ENCODE measurements around the gene CEP120. TPM values are rescaled to one million over a fixed set of nuclear protein-coding genes. Genes with fewer than 3 reads are reported as not detected.
A peak's percentile ranks its signal among the peaks of the same experiment; 100 is the strongest.

CEP120 gene
- total RNA-seq, 1 donor from 2014 or later: 29.8 TPM

DNA sequence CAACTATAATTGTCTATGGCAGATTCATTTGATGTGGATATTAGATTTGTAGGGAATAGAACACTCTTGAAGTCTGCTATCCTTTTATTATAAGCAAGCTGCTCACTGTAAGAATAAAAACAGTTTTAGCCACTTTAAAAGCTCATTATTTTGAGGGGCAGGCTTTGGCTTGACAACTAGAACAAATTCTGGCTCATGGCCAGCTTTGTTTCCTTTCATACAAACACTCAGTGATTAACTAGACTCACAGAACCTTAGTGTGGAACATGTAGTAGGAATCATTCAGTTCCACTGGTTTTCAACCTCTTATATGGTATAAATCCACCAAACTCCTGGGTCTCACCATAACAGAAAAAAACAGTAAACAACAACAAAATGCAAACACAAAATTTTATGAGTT is 27.4 kb upstream of the CEP120 start:
- Mint-ChIP-seq H3K4me1 (ENCODE audit: low read depth) (peaks cover 36% of the 10 kb centered on the region), H3K36me3 (ENCODE audit: low read depth) (no peaks in the 10 kb centered on the region), H3K27ac (no peak overlapping the region), H3K27me3 (ENCODE audit: insufficient read depth) (peaks cover 9% of the 10 kb centered on the region), H3K9me3 (no peaks in the 10 kb centered on the region), H3K4me3 (no peak overlapping the region)
- no peak for DNase-seq (ENCODE audit: low spot score)
- intact Hi-C loops (cut with micrococcal nuclease): no loop called here

DNA sequence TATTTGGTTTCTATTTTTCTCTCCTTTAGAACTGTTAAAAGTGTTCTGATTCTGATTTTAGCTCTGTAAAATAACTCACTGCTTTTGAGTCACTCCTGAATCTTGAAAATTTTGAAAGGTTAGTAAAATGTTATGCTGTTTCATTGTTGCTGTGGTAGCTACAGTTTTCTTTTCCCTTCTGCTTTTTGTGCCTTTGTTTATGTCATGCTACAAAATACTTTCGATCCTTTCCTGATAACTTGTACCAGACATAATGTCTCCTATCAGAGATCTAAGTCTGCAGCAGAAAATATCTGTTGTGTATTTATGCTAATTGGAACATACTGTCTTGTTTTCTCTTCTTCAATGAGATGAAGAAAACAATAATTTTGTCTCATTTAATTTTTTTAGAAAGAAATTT is 26.9 kb upstream of the CEP120 start:
- H3K4me3 Mint-ChIP-seq: no peak overlapping the region
- H3K27me3 Mint-ChIP-seq (ENCODE audit: insufficient read depth): peaks cover 9% of the 10 kb centered on the region
- H3K4me1 Mint-ChIP-seq (ENCODE audit: low read depth): peaks cover 36% of the 10 kb centered on the region
- H3K9me3 Mint-ChIP-seq: no peaks in the 10 kb centered on the region
- DNase-seq (ENCODE audit: low spot score): no peak
- H3K36me3 Mint-ChIP-seq (ENCODE audit: low read depth): no peaks in the 10 kb centered on the region
- H3K27ac Mint-ChIP-seq: no peak overlapping the region
- intact Hi-C loops (cut with micrococcal nuclease): no loop called here

DNA sequence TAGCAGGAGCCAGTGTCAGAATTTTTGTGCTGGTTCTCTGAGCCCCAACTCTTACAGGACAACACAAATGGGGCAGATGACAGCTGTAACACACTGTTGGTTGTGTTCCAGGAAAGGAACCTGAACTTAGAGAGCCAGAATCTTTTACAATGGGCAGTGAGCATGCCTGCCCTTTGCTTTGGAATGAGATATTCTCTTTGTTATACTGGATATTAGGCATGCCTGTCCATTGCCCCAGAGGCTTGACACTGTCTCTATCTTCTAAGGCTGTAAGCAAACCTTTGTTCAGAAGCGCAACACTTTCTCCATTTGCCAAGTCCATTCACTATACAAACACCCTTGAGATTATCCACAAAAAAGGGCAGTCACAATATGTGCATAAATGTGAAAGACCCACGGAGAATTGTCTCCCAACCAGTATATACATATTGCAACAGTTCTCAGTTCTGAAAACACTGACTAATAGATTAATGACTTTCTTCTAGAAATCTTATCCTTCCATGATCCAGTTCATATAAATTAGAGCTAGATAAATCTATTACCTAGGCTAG is 26.3 kb upstream of the CEP120 start:
- intact Hi-C loops (cut with micrococcal nuclease): no loop called here
- H3K27ac Mint-ChIP-seq: no peak overlapping the region

DNA sequence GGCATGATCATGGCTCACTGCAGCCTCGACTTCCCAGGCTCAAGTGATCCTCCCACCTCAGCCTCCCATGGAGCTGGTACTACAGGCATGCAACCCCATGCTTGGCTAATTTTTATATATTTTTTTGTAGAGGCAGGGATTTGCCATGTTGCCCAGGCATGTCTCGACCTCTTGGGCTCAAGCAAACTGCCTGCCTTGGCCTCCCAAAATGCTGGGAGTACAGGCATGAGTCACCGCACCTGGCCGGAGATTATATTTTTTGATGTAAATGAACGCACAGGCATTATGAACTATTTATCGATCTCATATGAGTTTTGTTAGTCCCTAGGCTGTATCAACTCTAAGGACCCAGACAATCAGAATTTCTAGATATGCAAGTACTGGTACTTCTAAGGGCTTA is 25.5 kb upstream of the CEP120 start:
- Mint-ChIP-seq H3K4me3 (no peak overlapping the region), H3K9me3 (no peaks in the 10 kb centered on the region), H3K27me3 (ENCODE audit: insufficient read depth) (peaks cover 9% of the 10 kb centered on the region), H3K4me1 (ENCODE audit: low read depth) (peaks cover 36% of the 10 kb centered on the region), H3K36me3 (ENCODE audit: low read depth) (no peaks in the 10 kb centered on the region), H3K27ac (peak overlapping the region; percentile 13)
- intact Hi-C loops (cut with micrococcal nuclease): loop anchor here (1.0 kb wide), 4 partner anchors 9 to 64 kb away; partner anchors contain the start of genes CEP120 and CSNK1G3
- no peak for DNase-seq (ENCODE audit: low spot score)

More for the DNA sequence above, 26.3 kb upstream of the CEP120 start:
- Mint-ChIP-seq H3K4me3 (no peak overlapping the region), H3K27me3 (ENCODE audit: insufficient read depth) (peaks cover 9% of the 10 kb centered on the region), H3K36me3 (ENCODE audit: low read depth) (no peaks in the 10 kb centered on the region), H3K9me3 (no peaks in the 10 kb centered on the region), H3K4me1 (ENCODE audit: low read depth) (peaks cover 36% of the 10 kb centered on the region)
- no peak for DNase-seq (ENCODE audit: low spot score)

DNA sequence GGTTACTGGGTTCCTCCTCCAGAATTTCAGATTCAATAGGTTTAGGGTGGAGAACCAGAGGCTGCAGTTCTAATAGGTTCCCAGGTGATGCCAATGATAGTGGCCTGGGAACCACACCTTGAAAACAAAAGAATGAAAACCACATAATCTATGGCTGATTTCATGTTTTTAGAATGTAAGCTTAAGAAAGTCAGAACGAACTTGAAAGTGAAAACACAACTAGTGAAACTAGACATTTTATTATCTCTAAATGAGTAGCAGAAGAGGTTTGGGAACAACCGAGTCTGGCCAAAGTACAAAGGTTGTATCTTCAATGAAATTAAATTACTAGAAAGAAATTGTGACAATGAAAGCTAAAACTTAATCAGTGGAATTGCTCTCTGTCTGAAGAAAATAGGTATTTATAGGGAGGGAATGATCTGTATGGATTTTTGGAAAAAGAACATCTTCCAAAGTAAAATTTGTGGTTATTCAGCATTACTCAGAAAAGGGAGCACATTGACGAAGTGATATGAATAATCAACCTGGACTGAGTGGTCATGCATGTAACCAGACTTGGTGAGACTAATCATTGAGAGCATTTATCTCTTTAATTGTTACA is 24.9 kb upstream of the CEP120 start:
- Mint-ChIP-seq H3K4me3 (peak overlapping the region; percentile 9), H3K9me3 (no peaks in the 10 kb centered on the region), H3K36me3 (ENCODE audit: low read depth) (no peaks in the 10 kb centered on the region), H3K4me1 (ENCODE audit: low read depth) (peaks cover 36% of the 10 kb centered on the region), H3K27me3 (ENCODE audit: insufficient read depth) (peaks cover 9% of the 10 kb centered on the region), H3K27ac (peak overlapping the region; percentile 86)
- peak; percentile 37 for DNase-seq (ENCODE audit: low spot score)
- intact Hi-C loops (cut with micrococcal nuclease): loop anchor here (1.0 kb wide), 4 partner anchors 9 to 64 kb away; partner anchors contain the start of genes CEP120 and CSNK1G3

DNA sequence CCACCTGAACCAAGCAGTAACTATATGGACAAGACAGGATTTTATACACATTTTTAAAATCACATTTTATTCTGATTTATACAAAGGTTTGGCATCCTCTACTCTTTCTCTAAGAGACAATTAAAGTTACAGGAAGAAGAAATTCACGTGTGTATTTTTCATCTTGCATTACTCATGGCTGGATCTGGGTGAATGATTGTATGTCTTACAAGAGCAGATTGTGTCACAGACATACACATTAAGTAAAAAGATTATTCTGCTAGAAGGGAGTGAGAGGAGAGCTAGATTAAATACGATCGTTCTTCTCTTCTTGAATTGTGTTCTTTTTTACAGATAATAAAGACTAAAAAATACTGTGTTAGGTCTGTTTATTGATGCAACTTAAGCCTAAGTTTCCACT is 20.8 kb upstream of the CEP120 start:
- peaks cover 4% of the 10 kb centered on the region for H3K27me3 Mint-ChIP-seq (ENCODE audit: insufficient read depth)

DNA sequence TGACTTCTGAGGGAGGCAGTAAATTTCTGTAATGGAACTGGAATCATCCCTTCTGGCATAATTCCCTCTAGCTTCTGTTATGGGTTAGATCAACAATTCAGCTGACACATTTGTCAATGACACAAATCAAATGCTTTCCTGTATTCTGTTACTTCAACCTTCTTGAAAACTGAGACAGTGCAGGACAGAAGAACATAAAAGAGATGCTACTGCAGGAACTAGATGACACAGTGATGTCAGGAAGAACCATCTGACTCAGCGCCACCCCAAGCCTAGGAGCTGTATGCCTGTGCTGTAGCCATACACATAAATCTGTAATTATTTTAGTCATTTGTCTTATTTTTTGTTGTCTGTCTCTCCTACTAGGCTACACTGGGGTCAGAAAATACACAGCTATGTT is 18.2 kb upstream of the CEP120 start:
- intact Hi-C loops (cut with micrococcal nuclease): no loop called here
- H3K36me3 Mint-ChIP-seq (ENCODE audit: low read depth): no peaks in the 10 kb centered on the region
- no peak overlapping the region for H3K4me3 Mint-ChIP-seq
- no peaks in the 10 kb centered on the region for H3K9me3 Mint-ChIP-seq
- peaks cover 44% of the 10 kb centered on the region for H3K4me1 Mint-ChIP-seq (ENCODE audit: low read depth)
- no peak for DNase-seq (ENCODE audit: low spot score)
- peaks cover 4% of the 10 kb centered on the region for H3K27me3 Mint-ChIP-seq (ENCODE audit: insufficient read depth)
- peak overlapping the region; percentile 49 for H3K27ac Mint-ChIP-seq

More for the DNA sequence above, 20.8 kb upstream of the CEP120 start:
- no peak for DNase-seq (ENCODE audit: low spot score)
- Mint-ChIP-seq H3K36me3 (ENCODE audit: low read depth) (no peaks in the 10 kb centered on the region), H3K4me1 (ENCODE audit: low read depth) (peaks cover 50% of the 10 kb centered on the region), H3K27ac (no peak overlapping the region), H3K4me3 (no peak overlapping the region), H3K9me3 (no peaks in the 10 kb centered on the region)
- intact Hi-C loops (cut with micrococcal nuclease): no loop called here

DNA sequence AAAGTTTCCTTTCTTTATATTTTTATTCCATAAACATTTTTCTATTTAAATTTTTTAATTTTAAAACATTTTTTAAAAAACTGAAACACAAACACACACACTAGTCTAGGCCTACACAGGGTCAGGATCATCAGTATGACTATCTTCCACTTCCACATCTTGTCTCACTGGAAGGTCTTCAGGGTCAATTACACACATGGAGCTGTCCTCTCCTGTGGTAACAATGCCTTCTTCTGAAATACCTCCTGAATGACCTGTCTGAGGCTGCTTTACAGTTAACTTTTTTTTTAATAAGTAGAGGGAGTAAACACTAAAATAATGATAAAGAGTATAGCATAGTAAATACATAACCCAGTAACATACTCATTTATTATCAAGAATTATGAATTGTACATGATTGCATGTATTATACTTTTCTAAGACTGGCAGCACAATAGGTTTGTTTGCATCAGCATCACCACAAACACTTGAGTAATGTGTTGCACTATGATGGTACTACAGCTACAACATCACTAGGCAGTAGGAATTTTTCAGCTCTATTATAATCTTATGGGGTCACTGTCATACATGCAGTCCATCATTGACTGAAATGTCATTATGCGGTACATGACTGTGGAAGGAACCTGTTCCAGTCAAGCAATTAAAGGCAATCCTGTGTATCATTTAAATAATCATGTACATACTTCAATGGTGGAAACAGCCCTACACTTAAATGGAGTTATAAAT is 17.4 kb upstream of the CEP120 start:
- Mint-ChIP-seq H3K27ac (peak overlapping the region; percentile 49), H3K4me1 (ENCODE audit: low read depth) (peaks cover 36% of the 10 kb centered on the region), H3K4me3 (no peak overlapping the region), H3K36me3 (ENCODE audit: low read depth) (no peaks in the 10 kb centered on the region), H3K9me3 (no peaks in the 10 kb centered on the region), H3K27me3 (ENCODE audit: insufficient read depth) (no peaks in the 10 kb centered on the region)
- no peak for DNase-seq (ENCODE audit: low spot score)
- intact Hi-C loops (cut with micrococcal nuclease): no loop called here

DNA sequence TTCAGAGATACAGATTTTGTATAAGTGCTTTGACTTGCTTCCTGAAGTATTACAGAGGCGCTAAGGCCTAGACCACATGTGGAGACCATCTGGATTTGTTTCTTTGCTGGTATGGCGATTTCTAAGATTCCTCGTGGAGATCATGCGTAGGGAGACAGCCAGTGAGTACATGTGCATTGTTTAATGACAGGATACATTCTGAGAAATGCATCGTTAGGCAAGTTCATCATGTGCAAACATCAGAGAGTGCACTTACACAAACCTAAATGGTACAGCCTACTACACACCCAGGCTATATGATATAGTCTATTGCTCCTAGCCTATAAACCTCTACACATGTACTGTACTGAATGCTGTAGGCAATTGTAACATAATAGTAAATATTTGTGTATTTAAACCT is 16.5 kb upstream of the CEP120 start:
- no peak for DNase-seq (ENCODE audit: low spot score)
- no peaks in the 10 kb centered on the region for H3K9me3 Mint-ChIP-seq
- H3K4me3 Mint-ChIP-seq: no peak overlapping the region
- peak overlapping the region; percentile 19 for H3K27ac Mint-ChIP-seq
- peaks cover 36% of the 10 kb centered on the region for H3K4me1 Mint-ChIP-seq (ENCODE audit: low read depth)
- H3K36me3 Mint-ChIP-seq (ENCODE audit: low read depth): no peaks in the 10 kb centered on the region
- intact Hi-C loops (cut with micrococcal nuclease): loop anchor here (1.0 to 5.0 kb wide), 4 partner anchors 9 to 1477 kb away; partner anchors contain the start of genes CEP120 and SRFBP1
- H3K27me3 Mint-ChIP-seq (ENCODE audit: insufficient read depth): no peaks in the 10 kb centered on the region

DNA sequence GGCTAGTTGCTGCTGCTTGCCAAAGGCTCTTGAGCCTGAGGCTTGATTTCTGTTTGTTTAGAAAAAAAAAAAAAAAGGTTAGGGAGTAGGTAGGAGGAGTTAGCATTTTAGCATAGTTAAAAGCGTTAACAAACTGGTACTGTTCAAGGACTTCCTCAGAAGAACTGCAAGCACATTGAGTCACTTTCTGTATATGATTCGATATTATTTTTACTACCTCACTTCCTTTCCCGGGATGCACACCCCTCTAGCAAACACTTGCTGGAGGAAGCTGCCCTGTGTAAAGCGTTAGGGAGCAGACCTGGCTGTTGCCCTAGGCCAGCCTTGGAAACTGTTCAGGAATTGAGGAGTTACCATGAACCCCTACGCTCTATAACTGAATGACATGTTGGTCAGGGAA is 15.7 kb upstream of the CEP120 start:
- peak overlapping the region; percentile 74 for H3K27ac Mint-ChIP-seq
- no peaks in the 10 kb centered on the region for H3K27me3 Mint-ChIP-seq (ENCODE audit: insufficient read depth)

DNA sequence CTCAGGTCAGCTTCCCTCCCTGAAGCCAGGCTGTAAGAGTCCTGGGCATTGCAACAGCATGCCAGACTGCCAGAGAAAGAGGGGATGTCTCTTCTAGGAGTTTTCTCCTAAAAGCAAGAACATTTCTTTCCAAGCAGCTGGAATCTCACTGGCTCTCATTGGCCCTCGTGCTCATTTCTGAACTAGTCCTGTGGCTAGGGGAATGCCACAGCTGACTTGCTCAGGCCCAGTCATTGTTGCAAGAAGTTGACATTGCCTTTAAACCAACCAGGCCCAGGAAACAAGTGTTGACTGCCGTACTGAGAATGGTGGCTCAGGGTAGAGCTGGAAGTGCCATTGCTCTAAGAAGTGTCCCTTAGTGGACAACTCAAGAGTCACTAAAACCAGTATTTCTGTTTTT is 15.0 kb upstream of the CEP120 start:
- H3K4me3 Mint-ChIP-seq: peak overlapping the region; percentile 9
- H3K9me3 Mint-ChIP-seq: no peaks in the 10 kb centered on the region
- H3K36me3 Mint-ChIP-seq (ENCODE audit: low read depth): no peaks in the 10 kb centered on the region
- intact Hi-C loops (cut with micrococcal nuclease): loop anchor here (1.0 to 5.0 kb wide), 3 partner anchors 8 to 1476 kb away; partner anchors contain the start of gene SRFBP1
- DNase-seq (ENCODE audit: low spot score): no peak
- H3K27me3 Mint-ChIP-seq (ENCODE audit: insufficient read depth): no peaks in the 10 kb centered on the region
- H3K27ac Mint-ChIP-seq: peak overlapping the region; percentile 80
- H3K4me1 Mint-ChIP-seq (ENCODE audit: low read depth): peaks cover 36% of the 10 kb centered on the region

More for the DNA sequence above, 15.7 kb upstream of the CEP120 start:
- Mint-ChIP-seq H3K4me3 (peak overlapping the region; percentile 27), H3K4me1 (ENCODE audit: low read depth) (peaks cover 36% of the 10 kb centered on the region), H3K9me3 (no peaks in the 10 kb centered on the region), H3K36me3 (ENCODE audit: low read depth) (no peaks in the 10 kb centered on the region)
- intact Hi-C loops (cut with micrococcal nuclease): loop anchor here (1.0 to 5.0 kb wide), 6 partner anchors 9 to 1477 kb away; partner anchors contain the start of genes CEP120 and SRFBP1
- peak; percentile 29 for DNase-seq (ENCODE audit: low spot score)

DNA sequence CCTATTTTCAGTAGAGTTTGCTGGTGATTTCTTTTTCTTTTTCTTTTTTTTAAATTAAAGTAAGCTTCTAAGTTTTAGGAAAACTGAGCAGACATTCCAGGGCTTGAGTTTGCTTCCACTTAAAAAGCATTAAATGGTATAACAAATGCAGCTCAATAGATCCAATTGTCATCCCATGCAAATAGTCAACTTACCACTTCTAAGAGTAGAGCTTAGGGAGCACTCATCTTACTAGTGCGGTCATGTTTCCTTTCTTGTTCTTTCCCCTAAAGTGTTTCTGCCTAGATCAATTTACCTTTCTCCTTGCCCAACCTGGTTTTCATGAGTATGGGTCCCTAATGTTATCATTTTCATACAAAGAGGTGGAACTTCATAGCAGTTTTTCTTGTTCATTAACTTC is 13.0 kb upstream of the CEP120 start:
- no peaks in the 10 kb centered on the region for H3K9me3 Mint-ChIP-seq
- DNase-seq (ENCODE audit: low spot score): no peak
- H3K27ac Mint-ChIP-seq: no peak overlapping the region
- H3K27me3 Mint-ChIP-seq (ENCODE audit: insufficient read depth): no peaks in the 10 kb centered on the region
- intact Hi-C loops (cut with micrococcal nuclease): loop anchor here (5.0 kb wide), 1 partner anchor 1474 kb away; the partner anchor contains the start of gene SRFBP1
- H3K36me3 Mint-ChIP-seq (ENCODE audit: low read depth): no peaks in the 10 kb centered on the region
- H3K4me3 Mint-ChIP-seq: no peak overlapping the region
- peaks cover 27% of the 10 kb centered on the region for H3K4me1 Mint-ChIP-seq (ENCODE audit: low read depth)

DNA sequence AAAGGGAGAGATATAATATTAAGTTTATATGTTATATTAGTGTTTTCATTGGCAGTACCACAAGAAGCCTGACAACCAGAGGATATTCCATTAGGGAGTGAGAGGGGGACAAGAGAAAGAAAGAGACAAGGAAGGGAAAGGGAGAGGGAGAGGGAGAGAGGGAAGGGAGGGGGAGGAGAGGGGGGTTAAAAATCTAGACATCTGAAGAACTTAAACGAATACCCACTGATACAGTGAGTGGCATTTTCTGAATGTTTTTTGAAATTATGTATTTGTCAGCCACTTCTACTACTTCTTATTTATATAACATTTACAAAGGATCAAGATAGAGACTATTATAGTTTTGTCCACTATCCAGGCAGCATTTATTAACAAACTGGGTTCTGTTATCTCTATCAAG is 11.6 kb upstream of the CEP120 start:
- H3K27me3 Mint-ChIP-seq (ENCODE audit: insufficient read depth): no peaks in the 10 kb centered on the region
- intact Hi-C loops (cut with micrococcal nuclease): loop anchor here (5.0 kb wide), 1 partner anchor 1472 kb away; the partner anchor contains the start of gene SRFBP1

More for the DNA sequence above, 11.6 kb upstream of the CEP120 start:
- Mint-ChIP-seq H3K4me1 (ENCODE audit: low read depth) (peaks cover 21% of the 10 kb centered on the region), H3K36me3 (ENCODE audit: low read depth) (no peaks in the 10 kb centered on the region), H3K4me3 (no peak overlapping the region), H3K9me3 (no peaks in the 10 kb centered on the region), H3K27ac (no peak overlapping the region)
- DNase-seq (ENCODE audit: low spot score): no peak
